CD4-positive, alpha-beta T cell (primary cell): ENCODE measurements around the gene TWF2. TPM values are rescaled to one million over a fixed set of nuclear protein-coding genes. Genes with fewer than 3 reads are reported as not detected.

Experiments
- ATAC-seq: fragments of 200-7000 bp; cut with Tn5 transposase; one replicate; pipeline ENCODE4 v1.10.0; 2022; ENCODE audit warnings: mild to moderate bottlenecking; ENCODE audit not compliant: poor library complexity
- CTCF ChIA-PET: fragments of 350-600 bp; sonication (Branson Sonifier 250); formaldehyde crosslinking; loops from one replicate; lab custom pipeline; 2021; ENCODE audit warnings: antibody characterized with exemption, inconsistent platforms; lab: Charles Lee
- POLR2A ChIA-PET: fragments of 350-600 bp; sonication (Branson Sonifier 250); formaldehyde crosslinking; loops from one replicate; lab custom pipeline; 2021; ENCODE audit warnings: antibody characterized with exemption, inconsistent platforms; lab: Charles Lee
- DNase-seq, 14 experiments: peaks; one replicate each; pipeline ENCODE4 v3.0.0-alpha.2; 2013 to 2020; ENCODE audit warnings: mixed read lengths in 2 of 14
- H3K27ac ChIP-seq, 2 donors: one replicate each; pipeline versions ENCODE4 v1.5.1 to v1.7.0; 2013; ENCODE audit warnings: low read length in 2 of 2, low read depth in 1 of 2, mild to moderate bottlenecking in 1 of 2
- H3K27me3 ChIP-seq, 2 experiments: 1 replicate in 1 of 2; 2 replicates in 1 of 2; pipeline versions ENCODE4 v1.6.1 to v1.7.0; 2013; ENCODE audit warnings: low read length in 2 of 2, control low read depth in 1 of 2, mild to moderate bottlenecking in 1 of 2, moderate library complexity in 1 of 2; ENCODE audit not compliant: insufficient read depth in 2 of 2, control insufficient read depth in 1 of 2
- H3K36me3 ChIP-seq: one replicate; pipeline ENCODE4 v1.6.1; 2013; ENCODE audit warnings: low read length, control low read depth; ENCODE audit not compliant: insufficient read depth
- H3K4me1 ChIP-seq: one replicate; pipeline ENCODE4 v1.6.1; 2013; ENCODE audit warnings: low read length, control low read depth; ENCODE audit not compliant: insufficient read depth
- H3K4me3 ChIP-seq: one replicate; pipeline ENCODE4 v1.5.1; 2013; ENCODE audit warnings: mild to moderate bottlenecking, low read length, moderate library complexity
- H3K9me3 ChIP-seq, 2 experiments: 1 replicate in 1 of 2; 2 replicates in 1 of 2; pipeline versions ENCODE4 v1.6.1 to v1.7.0; 2013; ENCODE audit warnings: low read length in 2 of 2, mild to moderate bottlenecking in 2 of 2, control low read depth in 1 of 2, moderate library complexity in 1 of 2; ENCODE audit not compliant: control insufficient read depth in 1 of 2, insufficient read depth in 1 of 2
- H3K27ac Mint-ChIP-seq: one replicate; pipeline ENCODE4 v1.8.0; 2020; ENCODE audit warnings: mixed read lengths
- H3K27me3 Mint-ChIP-seq: one replicate; pipeline ENCODE4 v1.8.0; 2021; ENCODE audit warnings: mixed read lengths
- H3K36me3 Mint-ChIP-seq: one replicate; pipeline ENCODE4 v1.8.0; 2021; ENCODE audit warnings: low read depth, mixed read lengths
- H3K4me1 Mint-ChIP-seq: one replicate; pipeline ENCODE4 v1.8.0; 2021; ENCODE audit warnings: low read depth, mixed read lengths
- H3K4me3 Mint-ChIP-seq: one replicate; pipeline ENCODE4 v1.8.0; 2020; ENCODE audit warnings: mild to moderate bottlenecking, mixed read lengths
- H3K9me3 Mint-ChIP-seq: one replicate; pipeline ENCODE4 v1.8.0; 2020; ENCODE audit warnings: mixed read lengths
- intact Hi-C, 2 experiments: fragments of 100-400 bp; cut with DNase I in 1 of 2; cut with micrococcal nuclease in 1 of 2; formaldehyde crosslinking; loops; one replicate each; pipeline versions ENCODE4 v1.15.1 to v1.9.0; 2023 to 2025; cut with DNase I, micrococcal nuclease
- total RNA-seq, 174 experiments: library from RNA in 2 of 174; stranded (reverse) in 2 of 174; gene quantifications; one replicate each; pipeline ENCODE4 v1.2.3 and lab custom pipeline; 2021 to 2026
- TF ChIP-seq, protein P1 (sequence below): fragments of 200-600 bp; IDR thresholded peaks from one replicate; pipeline ENCODE4 v1.8.0; 2022; ENCODE audit warnings: antibody characterized with exemption, mild to moderate bottlenecking

TWF2 gene
- total RNA-seq, 2 experiments from 2014 or later, result 17.4 to 21.7 TPM

GRCh38 chr3:52279596-52279995 is 40.6 kb upstream of the TWF2 start:
- peak overlapping the region; percentile 92 for H3K27ac Mint-ChIP-seq
- TF ChIP-seq, protein P1, sequence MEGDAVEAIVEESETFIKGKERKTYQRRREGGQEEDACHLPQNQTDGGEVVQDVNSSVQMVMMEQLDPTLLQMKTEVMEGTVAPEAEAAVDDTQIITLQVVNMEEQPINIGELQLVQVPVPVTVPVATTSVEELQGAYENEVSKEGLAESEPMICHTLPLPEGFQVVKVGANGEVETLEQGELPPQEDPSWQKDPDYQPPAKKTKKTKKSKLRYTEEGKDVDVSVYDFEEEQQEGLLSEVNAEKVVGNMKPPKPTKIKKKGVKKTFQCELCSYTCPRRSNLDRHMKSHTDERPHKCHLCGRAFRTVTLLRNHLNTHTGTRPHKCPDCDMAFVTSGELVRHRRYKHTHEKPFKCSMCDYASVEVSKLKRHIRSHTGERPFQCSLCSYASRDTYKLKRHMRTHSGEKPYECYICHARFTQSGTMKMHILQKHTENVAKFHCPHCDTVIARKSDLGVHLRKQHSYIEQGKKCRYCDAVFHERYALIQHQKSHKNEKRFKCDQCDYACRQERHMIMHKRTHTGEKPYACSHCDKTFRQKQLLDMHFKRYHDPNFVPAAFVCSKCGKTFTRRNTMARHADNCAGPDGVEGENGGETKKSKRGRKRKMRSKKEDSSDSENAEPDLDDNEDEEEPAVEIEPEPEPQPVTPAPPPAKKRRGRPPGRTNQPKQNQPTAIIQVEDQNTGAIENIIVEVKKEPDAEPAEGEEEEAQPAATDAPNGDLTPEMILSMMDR, result no peak
- no peaks in the 10 kb centered on the region for H3K27me3 ChIP-seq
- CTCF ChIA-PET, result interaction anchor here (0.6 to 8.3 kb wide), 15 partner anchors 9 to 284 kb away, joined by 3 to 62 read pairs (median 7); partner anchors contain the start of genes GLYCTK and TWF2
- peak overlapping the region; percentile 88 for H3K4me3 Mint-ChIP-seq
- H3K27me3 Mint-ChIP-seq, result no peaks in the 10 kb centered on the region
- H3K9me3 ChIP-seq, result no peaks in the 10 kb centered on the region
- DNase-seq, result peak in 3 of 14 experiments; percentile 46 to 54 (median 48)
- intact Hi-C loops, result loop anchor here in 1 of 2 experiments (10.0 kb wide), 1 partner anchor 55 kb away; no protein-coding TSS in a partner anchor
- H3K4me1 Mint-ChIP-seq, result peaks cover 69% of the 10 kb centered on the region
- peaks cover 4% of the 10 kb centered on the region for H3K36me3 ChIP-seq
- H3K4me1 ChIP-seq, result peaks cover 62% of the 10 kb centered on the region
- POLR2A ChIA-PET, result interaction anchor here (0.6 to 11.9 kb wide), 13 partner anchors 8 to 1929 kb away, joined by 3 to 538 read pairs (median 7); partner anchors contain the start of genes CYB561D2, GLYCTK, NISCH and NPRL2
- H3K27ac ChIP-seq, result peak overlapping the region; percentile 87 to 92
- no peaks in the 10 kb centered on the region for H3K9me3 Mint-ChIP-seq
- peaks cover 34% of the 10 kb centered on the region for H3K36me3 Mint-ChIP-seq
- no peak for ATAC-seq
- H3K4me3 ChIP-seq, result peak overlapping the region; percentile 98

GRCh38 chr3:52278510-52279069 is 39.6 kb upstream of the TWF2 start, which contains the start of gene WDR82:
Gene WDR82 (minus strand): TSS chr3:52278649. CDS start chr3:52278361, 288 bp downstream.
- H3K4me3 ChIP-seq, result peak within 1 kb of the TSS; percentile 98
- H3K4me1 ChIP-seq, result peaks cover 61% of the 10 kb centered on the region
- H3K4me3 Mint-ChIP-seq, result peak within 1 kb of the TSS; percentile 98
- POLR2A ChIA-PET, result interaction anchor here (0.6 to 11.9 kb wide), 15 partner anchors 7 to 1928 kb away, joined by 3 to 538 read pairs (median 15); partner anchors contain the start of genes CYB561D2, DUSP7, GLYCTK and NPRL2
- no peaks in the 10 kb centered on the region for H3K27me3 Mint-ChIP-seq
- no peaks in the 10 kb centered on the region for H3K27me3 ChIP-seq
- ATAC-seq (peak; percentile 77), DNase-seq (peak in 13 of 14 experiments; percentile 94 to 99 (median 98))
- H3K27ac ChIP-seq, result peak within 1 kb of the TSS; percentile 92 to 94
- peaks cover 44% of the 10 kb centered on the region for H3K36me3 Mint-ChIP-seq
- H3K27ac Mint-ChIP-seq, result peak within 1 kb of the TSS; percentile 92
- no peaks in the 10 kb centered on the region for H3K9me3 Mint-ChIP-seq
- H3K4me1 Mint-ChIP-seq, result peaks cover 74% of the 10 kb centered on the region
- intact Hi-C loops, result loop anchor here in 1 of 2 experiments (1.0 to 10.0 kb wide), 4 partner anchors 10 to 56 kb away; partner anchors contain the start of gene TWF2
- TF ChIP-seq, protein P1, result peak; percentile 47
- peaks cover 11% of the 10 kb centered on the region for H3K36me3 ChIP-seq
- H3K9me3 ChIP-seq, result no peaks in the 10 kb centered on the region
- CTCF ChIA-PET, result interaction anchor here (0.6 to 8.3 kb wide), 18 partner anchors 8 to 283 kb away, joined by 3 to 62 read pairs (median 6); partner anchors contain the start of genes GLYCTK and TWF2

- H3K4me3 Mint-ChIP-seq, result peak overlapping the region; percentile 98
These were observed 39.1 kb upstream of the TWF2 start for GRCh38 chr3:52277972-52278509.

More at GRCh38 chr3:52277972-52278509, 39.1 kb upstream of the TWF2 start:
- peak overlapping the region; percentile 92 for H3K27ac Mint-ChIP-seq
- peaks cover 50% of the 10 kb centered on the region for H3K36me3 Mint-ChIP-seq
- H3K36me3 ChIP-seq, result peaks cover 12% of the 10 kb centered on the region
- H3K27me3 Mint-ChIP-seq, result no peaks in the 10 kb centered on the region
- H3K27ac ChIP-seq, result peak overlapping the region; percentile 92 to 94
- H3K4me3 ChIP-seq, result peak overlapping the region; percentile 98
- TF ChIP-seq, protein P1, result peak; percentile 38
- no peaks in the 10 kb centered on the region for H3K9me3 ChIP-seq
- no peaks in the 10 kb centered on the region for H3K9me3 Mint-ChIP-seq
- H3K27me3 ChIP-seq, result no peaks in the 10 kb centered on the region
- DNase-seq, result peak in 9 of 14 experiments; percentile 40 to 82 (median 52)
- intact Hi-C loops, result loop anchor here (1.0 to 10.0 kb wide), 4 partner anchors 10 to 57 kb away; partner anchors contain the start of gene TWF2 (in 2 of the 2)
- peak; percentile 43 for ATAC-seq
- POLR2A ChIA-PET, result interaction anchor here (1.0 to 11.9 kb wide), 15 partner anchors 10 to 222 kb away, joined by 3 to 538 read pairs (median 15); partner anchors contain the start of genes DUSP7, GLYCTK, POC1A and PPM1M
- H3K4me1 ChIP-seq, result peaks cover 60% of the 10 kb centered on the region
- peaks cover 74% of the 10 kb centered on the region for H3K4me1 Mint-ChIP-seq
- CTCF ChIA-PET, result interaction anchor here (1.0 to 8.3 kb wide), 15 partner anchors 7 to 61 kb away, joined by 3 to 62 read pairs (median 7); partner anchors contain the start of genes GLYCTK and TWF2
